GM19324 (cell line): Measurements from ENCODE around the gene SFSWAP.
"Not testable (repeated sequence)": the region's sequence is repeated elsewhere in the genome, so short reads cannot be mapped to it uniquely, and the experiment has no call there.

Experiments
- ATAC-seq: cut with Tn5 transposase; IDR thresholded peaks from one replicate; pipeline ENCODE4 v1.9.1; 2021; ENCODE audit warnings: mild to moderate bottlenecking, moderate library complexity; ENCODE audit not compliant: unreplicated experiment, low FRiP score

SFSWAP gene

GRCh38 chr12:131710464-131711457 lies at the start of gene SFSWAP:
TSS of gene SFSWAP (plus strand) at chr12:131711090. CDS start at chr12:131711230, 140 bp downstream.
- ATAC-seq: peak; percentile 96

DNA sequence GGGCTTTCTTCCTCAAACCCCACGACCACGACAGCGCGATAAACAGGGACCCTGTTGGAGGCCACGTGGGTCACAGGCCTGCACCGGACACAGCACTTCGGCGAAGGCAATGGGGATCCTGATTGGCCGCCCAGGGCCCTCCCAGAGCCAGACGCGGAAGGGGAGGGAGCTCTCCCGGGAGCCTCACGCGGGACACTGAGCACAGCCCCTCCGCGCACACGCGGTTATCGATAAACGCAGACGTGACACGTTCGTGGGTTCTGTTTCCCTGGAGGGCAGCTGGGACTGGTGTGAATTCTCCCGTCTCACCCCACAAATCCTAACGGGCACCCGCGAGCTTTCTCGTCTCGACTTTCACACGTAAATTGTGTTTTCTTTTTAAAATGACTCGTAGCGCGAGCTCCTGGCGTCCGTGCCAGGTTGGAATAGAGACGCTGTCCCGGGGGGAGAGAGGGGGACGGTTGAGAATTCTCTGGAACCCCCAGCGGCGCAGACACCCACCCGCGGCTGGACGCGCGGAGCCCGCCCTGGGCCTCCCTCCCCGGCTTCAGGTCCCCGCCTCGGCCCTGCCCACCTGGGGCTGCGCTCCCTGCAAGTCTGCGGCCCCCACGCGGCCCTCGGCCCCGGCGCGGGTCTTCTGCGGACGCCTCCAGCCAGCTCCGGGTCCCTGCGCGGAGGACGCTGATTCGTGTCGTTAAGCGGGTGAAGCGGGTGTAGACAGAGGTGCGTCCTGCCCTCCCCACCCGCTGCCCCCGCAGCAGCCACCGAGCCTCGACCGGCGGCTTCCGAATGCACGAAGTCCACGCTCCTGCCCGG lies 49.5 kb upstream of the SFSWAP start:
- ATAC-seq: not testable (repeated sequence)

- ATAC-seq: not testable (repeated sequence)
These were observed 49.0 kb upstream of the SFSWAP start for GRCh38 chr12:131661986-131662288.

DNA sequence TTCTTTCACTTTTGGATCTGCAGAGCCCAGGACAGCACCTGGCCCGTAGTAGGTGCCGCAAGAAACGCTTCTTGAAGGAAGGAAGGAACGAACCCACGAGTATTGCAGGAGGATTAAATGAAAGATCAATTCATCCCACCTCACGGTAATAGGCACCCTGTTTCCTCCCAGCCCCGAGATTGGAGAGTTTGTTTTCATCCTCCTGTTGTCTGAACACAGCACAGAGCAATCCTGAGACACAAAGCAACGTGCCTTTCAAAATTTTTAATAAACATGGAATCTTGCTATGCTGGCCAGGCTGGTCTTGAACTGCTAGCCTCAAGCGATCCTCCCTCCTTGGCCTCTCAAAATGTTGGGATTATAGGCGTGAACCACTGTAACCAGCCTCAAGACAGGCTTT lies 48.5 kb upstream of the SFSWAP start:
- not testable (repeated sequence) for ATAC-seq

- not testable (repeated sequence) for ATAC-seq
These were observed 45.2 kb upstream of the SFSWAP start for GRCh38 chr12:131665666-131666065.

- not testable (repeated sequence) for ATAC-seq
These were observed 44.4 kb upstream of the SFSWAP start for GRCh38 chr12:131666486-131666885.

DNA sequence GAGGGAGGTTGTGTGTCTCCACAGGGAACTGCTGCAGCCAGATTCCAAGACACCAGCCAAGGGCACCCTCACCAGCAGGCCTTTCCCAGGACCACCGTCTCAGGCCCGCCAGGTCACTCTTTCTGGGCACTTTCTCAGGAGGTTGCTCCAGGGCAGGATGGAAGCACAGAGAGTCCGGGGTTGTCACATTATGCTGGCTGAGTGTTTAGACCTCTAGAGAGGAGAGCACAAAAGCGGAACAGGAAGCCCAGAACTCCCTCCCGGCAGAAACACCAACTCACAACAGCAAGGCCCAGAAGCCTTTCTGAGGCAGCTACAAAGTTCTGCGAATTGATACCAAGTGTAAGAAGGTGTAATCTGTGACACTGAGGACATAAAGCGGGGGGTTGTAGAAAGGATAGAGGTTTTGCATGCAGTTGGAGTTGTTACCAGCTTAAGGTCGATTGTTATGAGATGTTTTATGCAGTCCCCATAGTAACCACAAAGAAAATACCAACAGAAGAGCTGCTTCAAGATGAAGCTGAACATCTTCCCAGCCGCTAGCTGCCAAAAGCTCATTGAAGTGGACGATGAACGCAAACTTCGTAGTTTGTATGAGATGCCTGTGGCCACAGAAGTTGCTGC lies 43.8 kb upstream of the SFSWAP start:
- ATAC-seq: not testable (repeated sequence)

DNA sequence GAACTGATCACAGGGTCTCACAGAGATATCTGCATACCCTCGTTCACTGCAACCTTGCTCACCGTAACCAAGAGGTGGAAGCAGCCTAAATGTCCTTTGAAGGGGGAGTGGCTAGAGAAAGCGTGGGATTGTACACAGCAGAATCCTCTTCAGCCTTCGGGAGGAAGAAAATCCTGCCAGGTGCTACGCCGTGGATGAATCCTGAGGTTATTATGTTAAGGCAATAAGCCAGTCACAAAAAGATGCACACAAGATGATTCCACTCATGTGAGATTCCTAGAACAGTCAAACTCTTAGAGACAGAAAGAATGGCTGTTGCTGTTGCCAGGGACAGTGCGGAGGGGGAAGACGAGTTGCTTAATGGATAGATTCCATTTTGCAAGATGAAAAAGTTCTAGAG lies 39.6 kb upstream of the SFSWAP start:
- ATAC-seq: no peak

DNA sequence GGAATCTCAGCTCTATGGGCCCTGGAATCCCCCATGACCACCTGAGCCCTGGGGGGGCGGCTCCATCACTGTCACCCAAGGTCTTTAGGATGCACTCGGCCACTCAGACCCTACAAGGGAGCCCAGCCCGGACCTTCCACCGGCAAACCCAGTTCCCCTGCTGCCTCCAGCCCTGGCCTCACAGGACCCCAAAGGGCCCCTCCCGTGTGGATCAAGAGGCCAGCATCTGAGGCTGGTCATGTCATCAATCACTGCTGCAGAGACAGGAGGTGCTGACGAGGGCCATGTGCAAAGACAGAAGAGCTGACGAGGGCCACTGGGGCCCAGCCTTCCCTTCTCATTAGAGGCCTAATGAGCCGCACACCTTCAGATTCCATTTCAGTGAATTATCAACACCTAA lies 39.0 kb upstream of the SFSWAP start:
- no peak for ATAC-seq

- no peak for ATAC-seq
These were observed 38.5 kb upstream of the SFSWAP start for GRCh38 chr12:131672311-131672940.

DNA sequence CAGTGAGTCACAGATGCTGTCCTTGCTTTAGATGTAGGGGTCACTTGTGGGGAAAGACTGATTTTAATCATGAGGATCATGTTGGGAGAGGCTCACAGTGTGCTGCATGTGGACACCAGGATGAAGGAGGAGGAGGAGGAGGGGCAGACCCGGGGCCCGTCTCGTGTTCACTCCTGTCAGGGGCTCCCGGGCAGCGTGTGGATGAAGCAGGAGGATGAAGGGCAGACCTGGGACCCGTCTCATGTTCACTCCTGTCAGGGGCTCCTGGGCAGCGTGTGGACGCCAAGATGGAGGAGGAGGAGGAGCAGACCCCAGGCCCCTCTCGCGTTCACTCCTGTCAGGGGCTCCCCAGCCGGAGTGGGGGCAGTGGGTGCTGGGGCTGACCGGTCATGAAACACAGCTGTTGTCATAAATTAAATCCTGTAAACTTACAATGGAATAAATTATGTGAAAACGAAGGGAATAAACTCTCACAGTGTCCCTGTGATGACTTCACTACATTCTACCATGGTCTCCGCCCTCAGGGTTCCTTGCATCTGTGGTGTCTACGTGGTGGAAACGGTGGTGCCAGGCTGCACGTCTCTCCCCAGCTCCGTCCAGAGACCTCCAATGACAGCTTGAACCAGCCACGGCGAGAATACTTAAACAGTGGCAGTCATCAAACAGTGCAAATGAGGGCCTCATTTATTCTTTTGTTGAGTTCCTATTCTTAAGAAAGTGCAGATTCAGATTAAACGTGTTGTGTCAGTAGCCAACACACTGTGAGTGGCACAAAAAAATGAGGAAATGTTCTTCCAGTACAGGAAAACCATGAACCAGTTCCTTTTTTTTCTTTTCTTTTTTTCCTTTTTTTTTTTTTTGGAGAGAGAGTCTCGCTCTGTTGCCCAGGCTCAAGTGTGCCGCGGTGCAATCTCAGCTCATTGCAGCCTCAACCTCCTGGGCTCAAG lies 37.7 kb upstream of the SFSWAP start:
- ATAC-seq: no peak

DNA sequence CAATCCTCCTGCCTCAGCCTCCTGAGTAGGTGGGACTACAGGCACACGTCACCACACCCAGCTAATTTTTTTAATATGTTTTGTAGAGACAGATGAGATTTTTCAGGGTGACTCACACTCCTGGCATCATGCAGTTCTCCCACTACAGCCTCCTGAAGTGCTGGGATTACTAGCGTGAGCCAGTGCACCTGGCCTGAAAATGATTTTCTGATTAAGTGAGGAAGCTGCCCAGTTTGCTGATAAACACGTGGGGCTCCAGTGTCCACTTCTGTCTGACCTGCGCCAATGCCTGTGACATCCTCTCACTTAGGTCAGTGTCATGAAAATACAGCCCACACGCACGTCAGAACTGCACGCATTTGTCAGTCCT lies 37.0 kb upstream of the SFSWAP start:
- ATAC-seq: no peak

- no peak for ATAC-seq
These were observed 36.5 kb upstream of the SFSWAP start for GRCh38 chr12:131674373-131674772.

- no peak for ATAC-seq
These were observed 35.5 kb upstream of the SFSWAP start for GRCh38 chr12:131675126-131676080.

- ATAC-seq: no peak
These were observed 34.3 kb upstream of the SFSWAP start for GRCh38 chr12:131676544-131676943.

DNA sequence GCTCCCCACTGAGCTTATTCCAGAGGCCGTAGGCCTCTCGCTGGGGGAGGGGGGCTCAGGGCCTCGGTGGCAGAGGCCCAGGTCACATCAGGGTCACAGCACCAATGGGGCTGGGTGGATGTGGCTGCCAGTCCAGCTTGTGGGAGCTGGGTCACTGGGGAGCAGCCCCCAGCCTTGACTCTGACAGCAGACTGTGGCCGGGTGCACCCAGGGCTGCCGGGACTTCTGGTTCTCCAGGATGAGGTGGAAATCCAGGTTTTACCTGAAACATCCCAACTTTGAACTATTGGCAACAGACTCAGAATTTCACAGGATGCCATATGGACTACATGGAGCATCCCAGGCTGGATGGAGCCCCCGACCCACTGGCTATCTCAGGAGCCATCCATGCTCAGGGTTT lies 33.8 kb upstream of the SFSWAP start:
- not testable (repeated sequence) for ATAC-seq

GRCh38 chr12:131677699-131678098 lies 33.2 kb upstream of the SFSWAP start:
- no peak for ATAC-seq
